K562 (cell line): ENCODE results near the gene TGM1. TPM values are rescaled to one million over a fixed set of nuclear protein-coding genes. Genes with fewer than 3 reads are reported as not detected.

Experiments used
- CAMTA2 ChIP-seq: fragments of 250-450 bp; sonication (Bioruptor Pico); conservative IDR thresholded peaks from 2 replicates; pipeline ENCODE4 v1.5.1; 2022
- ESRRB ChIP-seq: fragments of 250-450 bp; sonication (Bioruptor Pico); IDR thresholded peaks from 2 replicates; pipeline ENCODE4 v1.5.0; 2020; ENCODE audit warnings: mild to moderate bottlenecking, moderate library complexity, borderline replicate concordance
- EWSR1 ChIP-seq: fragments of 450-650 bp; IDR thresholded peaks from 2 replicates; pipeline ENCODE4 v1.6.1; 2018; ENCODE audit warnings: borderline replicate concordance, mild to moderate bottlenecking, low read depth, moderate library complexity; ENCODE audit not compliant: partially characterized antibody
- HDAC1 ChIP-seq, 2 experiments: fragments of 450-650 bp; IDR thresholded peaks; 2 replicates each; pipeline ENCODE4 v1.6.1; 2016 to 2017; ENCODE audit warnings: inconsistent platforms in 1 of 2, mild to moderate bottlenecking in 1 of 2, moderate library complexity in 1 of 2
- HIVEP1 ChIP-seq: fragments of 250-450 bp; sonication (Bioruptor Pico); IDR thresholded peaks from 2 replicates; pipeline ENCODE4 v1.4.0; 2020; ENCODE audit warnings: mild to moderate bottlenecking
- L3MBTL2 ChIP-seq: fragments of 450-650 bp; IDR thresholded peaks from 2 replicates; pipeline ENCODE4 v1.6.1; 2016; ENCODE audit warnings: mild to moderate bottlenecking, moderate library complexity
- MTA2 ChIP-seq: fragments of 450-650 bp; IDR thresholded peaks from 2 replicates; pipeline ENCODE4 v1.6.1; 2016; ENCODE audit warnings: low read depth
- NEUROD1 ChIP-seq: fragments of 150-350 bp; IDR thresholded peaks from 2 replicates; pipeline ENCODE4 v1.6.1; 2014; ENCODE audit warnings: borderline replicate concordance, low read length, low read depth; ENCODE audit not compliant: partially characterized antibody
- POU5F1 ChIP-seq: fragments of 150-350 bp; IDR thresholded peaks from 2 replicates; pipeline ENCODE4 v1.6.1; 2014; ENCODE audit warnings: borderline replicate concordance, low read length, low read depth, mild to moderate bottlenecking; ENCODE audit not compliant: partially characterized antibody
- PURB ChIP-seq: sonication (generic); formaldehyde crosslinking; IDR thresholded peaks from 2 replicates; pipeline ENCODE4 v1.9.0; 2021; ENCODE audit warnings: low read depth, mild to moderate bottlenecking, missing genetic modification reagents
- RBFOX2 ChIP-seq: fragments of 200-400 bp; formaldehyde crosslinking; IDR thresholded peaks from 2 replicates; pipeline ENCODE4 v1.6.1; 2017; ENCODE audit warnings: low read depth, mild to moderate bottlenecking, low read length, moderate library complexity
- YBX1 ChIP-seq: fragments of 450-650 bp; IDR thresholded peaks from 2 replicates; pipeline ENCODE4 v1.7.1; 2016; ENCODE audit warnings: mild to moderate bottlenecking
- ZNF3 ChIP-seq: fragments of 250-450 bp; sonication (Bioruptor Pico); IDR thresholded peaks from 2 replicates; pipeline ENCODE4 v1.5.0; 2021; ENCODE audit warnings: mild to moderate bottlenecking, moderate library complexity
- ZNF431 ChIP-seq: sonication (generic); formaldehyde crosslinking; IDR thresholded peaks from 2 replicates; pipeline ENCODE4 v1.8.0; 2022; ENCODE audit warnings: mild to moderate bottlenecking, missing genetic modification reagents
- polyA plus RNA-seq, 8 experiments: library from polyadenylated mRNA; depleted of rRNA in 4 of 8; stranded (reverse) in 5 of 8; unstranded in 3 of 8; fragments of >200 nt; fragmentation: Nextera tagmentation in 2 of 8; fragmentation: Illumina TruSeq in 1 of 8; extraction: Ambion mirVana in 2 of 8; extraction: Trizol in 1 of 8; gene quantifications; 2 replicates each; pipeline versions ENCODE4 v1.2.1 to v1.2.3, GENCODE V29; 2011 to 2014; ENCODE audit warnings: inconsistent platforms in 1 of 8, missing spikeins in 1 of 8
- total RNA-seq, 7 experiments: library from RNA; depleted of rRNA in 6 of 7; stranded (reverse); fragments of >200 nt in 6 of 7; fragmentation: Illumina TruSeq in 2 of 7; extraction: Trizol in 2 of 7; gene quantifications; 2 replicates each; pipeline versions ENCODE4 v1.2.1 to v1.2.3, GENCODE V29; 2011 to 2021; ENCODE audit warnings: low replicate concordance in 1 of 7
- TF ChIP-seq, protein P1 (sequence below): fragments of 450-650 bp; IDR thresholded peaks from 2 replicates; pipeline ENCODE4 v1.6.1; 2016; ENCODE audit warnings: mild to moderate bottlenecking, moderate library complexity

The TGM1 gene
- total and polyA plus RNA-seq, 9 of the 15 experiments (the other 6 are each of a cell fraction or from before 2014, with no cell fraction given) = 0.13 to 4.4 (median 0.88) TPM

DNA sequence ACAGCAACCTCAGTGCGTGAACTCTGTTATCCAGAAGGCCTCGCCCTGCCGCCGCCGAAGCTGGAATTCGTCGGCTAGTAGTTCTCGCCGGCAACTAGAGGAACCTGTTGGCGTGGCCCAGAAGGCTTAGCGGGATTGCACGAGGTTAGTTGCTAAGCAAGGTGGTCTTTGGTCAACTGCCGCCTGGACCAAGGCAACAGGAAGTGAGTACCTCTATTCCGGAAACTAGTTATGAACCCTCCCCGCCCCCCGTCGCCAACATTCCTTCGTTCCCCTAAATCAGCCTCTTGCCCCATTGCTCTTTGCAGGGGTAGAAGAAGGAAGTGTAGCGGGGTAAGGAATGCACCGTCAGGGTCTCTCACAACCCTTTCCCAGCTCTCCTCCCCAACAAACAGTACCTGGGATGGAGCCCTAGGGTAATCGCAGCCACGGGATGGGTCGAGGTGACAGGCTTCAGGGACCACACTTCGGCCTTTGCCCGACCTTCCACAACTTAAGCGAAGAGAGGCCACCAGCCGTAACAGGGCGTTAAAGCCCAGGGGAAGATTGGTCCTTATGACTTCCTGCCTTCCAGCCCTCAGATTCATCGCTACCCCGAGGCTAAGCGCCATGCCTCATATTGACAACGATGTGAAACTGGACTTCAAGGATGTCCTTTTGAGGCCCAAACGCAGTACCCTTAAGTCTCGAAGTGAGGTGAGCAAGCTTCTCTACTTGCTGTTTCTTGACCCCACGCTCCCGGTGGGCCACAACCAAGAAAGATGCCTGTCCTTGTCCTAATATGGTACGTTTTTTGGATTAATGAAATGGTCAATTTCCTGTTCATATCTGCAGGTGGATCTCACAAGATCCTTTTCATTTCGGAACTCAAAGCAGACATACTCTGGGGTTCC, 30.1 kb downstream of the TGM1 start, which contains the start of gene GMPR2 (continued):
- TF ChIP-seq, protein P1, sequence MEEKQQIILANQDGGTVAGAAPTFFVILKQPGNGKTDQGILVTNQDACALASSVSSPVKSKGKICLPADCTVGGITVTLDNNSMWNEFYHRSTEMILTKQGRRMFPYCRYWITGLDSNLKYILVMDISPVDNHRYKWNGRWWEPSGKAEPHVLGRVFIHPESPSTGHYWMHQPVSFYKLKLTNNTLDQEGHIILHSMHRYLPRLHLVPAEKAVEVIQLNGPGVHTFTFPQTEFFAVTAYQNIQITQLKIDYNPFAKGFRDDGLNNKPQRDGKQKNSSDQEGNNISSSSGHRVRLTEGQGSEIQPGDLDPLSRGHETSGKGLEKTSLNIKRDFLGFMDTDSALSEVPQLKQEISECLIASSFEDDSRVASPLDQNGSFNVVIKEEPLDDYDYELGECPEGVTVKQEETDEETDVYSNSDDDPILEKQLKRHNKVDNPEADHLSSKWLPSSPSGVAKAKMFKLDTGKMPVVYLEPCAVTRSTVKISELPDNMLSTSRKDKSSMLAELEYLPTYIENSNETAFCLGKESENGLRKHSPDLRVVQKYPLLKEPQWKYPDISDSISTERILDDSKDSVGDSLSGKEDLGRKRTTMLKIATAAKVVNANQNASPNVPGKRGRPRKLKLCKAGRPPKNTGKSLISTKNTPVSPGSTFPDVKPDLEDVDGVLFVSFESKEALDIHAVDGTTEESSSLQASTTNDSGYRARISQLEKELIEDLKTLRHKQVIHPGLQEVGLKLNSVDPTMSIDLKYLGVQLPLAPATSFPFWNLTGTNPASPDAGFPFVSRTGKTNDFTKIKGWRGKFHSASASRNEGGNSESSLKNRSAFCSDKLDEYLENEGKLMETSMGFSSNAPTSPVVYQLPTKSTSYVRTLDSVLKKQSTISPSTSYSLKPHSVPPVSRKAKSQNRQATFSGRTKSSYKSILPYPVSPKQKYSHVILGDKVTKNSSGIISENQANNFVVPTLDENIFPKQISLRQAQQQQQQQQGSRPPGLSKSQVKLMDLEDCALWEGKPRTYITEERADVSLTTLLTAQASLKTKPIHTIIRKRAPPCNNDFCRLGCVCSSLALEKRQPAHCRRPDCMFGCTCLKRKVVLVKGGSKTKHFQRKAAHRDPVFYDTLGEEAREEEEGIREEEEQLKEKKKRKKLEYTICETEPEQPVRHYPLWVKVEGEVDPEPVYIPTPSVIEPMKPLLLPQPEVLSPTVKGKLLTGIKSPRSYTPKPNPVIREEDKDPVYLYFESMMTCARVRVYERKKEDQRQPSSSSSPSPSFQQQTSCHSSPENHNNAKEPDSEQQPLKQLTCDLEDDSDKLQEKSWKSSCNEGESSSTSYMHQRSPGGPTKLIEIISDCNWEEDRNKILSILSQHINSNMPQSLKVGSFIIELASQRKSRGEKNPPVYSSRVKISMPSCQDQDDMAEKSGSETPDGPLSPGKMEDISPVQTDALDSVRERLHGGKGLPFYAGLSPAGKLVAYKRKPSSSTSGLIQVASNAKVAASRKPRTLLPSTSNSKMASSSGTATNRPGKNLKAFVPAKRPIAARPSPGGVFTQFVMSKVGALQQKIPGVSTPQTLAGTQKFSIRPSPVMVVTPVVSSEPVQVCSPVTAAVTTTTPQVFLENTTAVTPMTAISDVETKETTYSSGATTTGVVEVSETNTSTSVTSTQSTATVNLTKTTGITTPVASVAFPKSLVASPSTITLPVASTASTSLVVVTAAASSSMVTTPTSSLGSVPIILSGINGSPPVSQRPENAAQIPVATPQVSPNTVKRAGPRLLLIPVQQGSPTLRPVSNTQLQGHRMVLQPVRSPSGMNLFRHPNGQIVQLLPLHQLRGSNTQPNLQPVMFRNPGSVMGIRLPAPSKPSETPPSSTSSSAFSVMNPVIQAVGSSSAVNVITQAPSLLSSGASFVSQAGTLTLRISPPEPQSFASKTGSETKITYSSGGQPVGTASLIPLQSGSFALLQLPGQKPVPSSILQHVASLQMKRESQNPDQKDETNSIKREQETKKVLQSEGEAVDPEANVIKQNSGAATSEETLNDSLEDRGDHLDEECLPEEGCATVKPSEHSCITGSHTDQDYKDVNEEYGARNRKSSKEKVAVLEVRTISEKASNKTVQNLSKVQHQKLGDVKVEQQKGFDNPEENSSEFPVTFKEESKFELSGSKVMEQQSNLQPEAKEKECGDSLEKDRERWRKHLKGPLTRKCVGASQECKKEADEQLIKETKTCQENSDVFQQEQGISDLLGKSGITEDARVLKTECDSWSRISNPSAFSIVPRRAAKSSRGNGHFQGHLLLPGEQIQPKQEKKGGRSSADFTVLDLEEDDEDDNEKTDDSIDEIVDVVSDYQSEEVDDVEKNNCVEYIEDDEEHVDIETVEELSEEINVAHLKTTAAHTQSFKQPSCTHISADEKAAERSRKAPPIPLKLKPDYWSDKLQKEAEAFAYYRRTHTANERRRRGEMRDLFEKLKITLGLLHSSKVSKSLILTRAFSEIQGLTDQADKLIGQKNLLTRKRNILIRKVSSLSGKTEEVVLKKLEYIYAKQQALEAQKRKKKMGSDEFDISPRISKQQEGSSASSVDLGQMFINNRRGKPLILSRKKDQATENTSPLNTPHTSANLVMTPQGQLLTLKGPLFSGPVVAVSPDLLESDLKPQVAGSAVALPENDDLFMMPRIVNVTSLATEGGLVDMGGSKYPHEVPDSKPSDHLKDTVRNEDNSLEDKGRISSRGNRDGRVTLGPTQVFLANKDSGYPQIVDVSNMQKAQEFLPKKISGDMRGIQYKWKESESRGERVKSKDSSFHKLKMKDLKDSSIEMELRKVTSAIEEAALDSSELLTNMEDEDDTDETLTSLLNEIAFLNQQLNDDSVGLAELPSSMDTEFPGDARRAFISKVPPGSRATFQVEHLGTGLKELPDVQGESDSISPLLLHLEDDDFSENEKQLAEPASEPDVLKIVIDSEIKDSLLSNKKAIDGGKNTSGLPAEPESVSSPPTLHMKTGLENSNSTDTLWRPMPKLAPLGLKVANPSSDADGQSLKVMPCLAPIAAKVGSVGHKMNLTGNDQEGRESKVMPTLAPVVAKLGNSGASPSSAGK = peak; percentile 17; the same call in 1 of the 2 replicates
- TF ChIP-seq L3MBTL2 (peak; percentile 46), POU5F1 (no peak), NEUROD1 (no peak), HIVEP1 (CRISPR knock-in tag) (no peak), PURB (CRISPR knock-in tag) (no peak), RBFOX2 (peak; percentile 65), ESRRB (CRISPR knock-in tag) (no peak), YBX1 (no peak), CAMTA2 (no peak), ZNF3 (no peak), HDAC1 (IDR thresholded peaks at IDR 0.05) (peak in 1 of 2 experiments; percentile 21; a peak in 1 of 4 replicates), EWSR1 (no peak), ZNF431 (CRISPR knock-in tag) (no peak), MTA2 (no peak)
